ENCODE data around the gene PTF1A.

DNA sequence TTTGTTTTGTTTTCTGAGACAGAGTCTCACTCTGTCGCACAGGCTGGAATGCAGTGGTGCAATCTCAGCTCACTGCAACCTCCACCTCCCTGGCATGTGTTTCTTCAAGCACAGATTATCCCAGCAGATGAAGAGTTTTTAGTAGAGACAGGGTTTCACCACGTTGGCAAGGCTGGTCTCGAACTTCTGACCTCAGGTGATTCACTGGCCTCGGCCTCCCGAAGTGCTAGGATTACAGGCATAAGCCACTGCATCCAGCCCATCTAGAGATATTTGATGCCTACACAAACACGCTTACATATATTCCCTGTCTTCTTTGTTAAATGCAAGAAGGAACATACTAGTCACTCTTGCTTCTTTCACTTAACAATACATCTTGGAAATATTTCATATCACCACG is 5.9 kb upstream of the PTF1A start:
- TF ChIP-seq, protein P1, sequence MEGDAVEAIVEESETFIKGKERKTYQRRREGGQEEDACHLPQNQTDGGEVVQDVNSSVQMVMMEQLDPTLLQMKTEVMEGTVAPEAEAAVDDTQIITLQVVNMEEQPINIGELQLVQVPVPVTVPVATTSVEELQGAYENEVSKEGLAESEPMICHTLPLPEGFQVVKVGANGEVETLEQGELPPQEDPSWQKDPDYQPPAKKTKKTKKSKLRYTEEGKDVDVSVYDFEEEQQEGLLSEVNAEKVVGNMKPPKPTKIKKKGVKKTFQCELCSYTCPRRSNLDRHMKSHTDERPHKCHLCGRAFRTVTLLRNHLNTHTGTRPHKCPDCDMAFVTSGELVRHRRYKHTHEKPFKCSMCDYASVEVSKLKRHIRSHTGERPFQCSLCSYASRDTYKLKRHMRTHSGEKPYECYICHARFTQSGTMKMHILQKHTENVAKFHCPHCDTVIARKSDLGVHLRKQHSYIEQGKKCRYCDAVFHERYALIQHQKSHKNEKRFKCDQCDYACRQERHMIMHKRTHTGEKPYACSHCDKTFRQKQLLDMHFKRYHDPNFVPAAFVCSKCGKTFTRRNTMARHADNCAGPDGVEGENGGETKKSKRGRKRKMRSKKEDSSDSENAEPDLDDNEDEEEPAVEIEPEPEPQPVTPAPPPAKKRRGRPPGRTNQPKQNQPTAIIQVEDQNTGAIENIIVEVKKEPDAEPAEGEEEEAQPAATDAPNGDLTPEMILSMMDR (IDR thresholded peaks at IDR 0.05), result no peak
- TF ChIP-seq POLR2A (IDR thresholded peaks at IDR 0.05), result no peak
- TF ChIP-seq POLR2AphosphoS5 (IDR thresholded peaks at IDR 0.05), result no peak
